SU-DHL-6 (cell line): ENCODE results near the gene IL11.

Source experiments
- H2AFZ ChIP-seq: fragments of 200-600 bp; sonication (generic); 2 replicates; pipeline ENCODE4 v1.6.1; 2014; ENCODE audit warnings: low read depth, mild to moderate bottlenecking, moderate library complexity, mixed read lengths, antibody characterized with exemption, low read length; ENCODE audit not compliant: severe bottlenecking
- H3F3A ChIP-seq: fragments of 200-600 bp; shearing (Covaris generic); 2 replicates; pipeline ENCODE4 v1.6.0; 2016; ENCODE audit warnings: antibody characterized with exemption, mild to moderate bottlenecking; ENCODE audit not compliant: insufficient read depth
- H3K27ac ChIP-seq: fragments of 200-600 bp; sonication (generic); 2 replicates; pipeline ENCODE4 v1.5.1; 2016; ENCODE audit warnings: low read depth, mild to moderate bottlenecking, low read length, moderate library complexity, mixed read lengths
- H3K27me3 ChIP-seq: fragments of 200-600 bp; sonication (generic), shearing (Covaris generic); 2 replicates; pipeline ENCODE4 v1.6.0; 2014; ENCODE audit warnings: mild to moderate bottlenecking, low read length
- H3K36me3 ChIP-seq: fragments of 200-600 bp; sonication (generic); 2 replicates; pipeline ENCODE4 v1.6.1; 2014; ENCODE audit warnings: mild to moderate bottlenecking, low read length, mixed read lengths
- H3K4me2 ChIP-seq: fragments of 300-600, 200-600 bp; shearing (Covaris generic), sonication (generic); 2 replicates; pipeline ENCODE4 v1.6.0; 2014; ENCODE audit warnings: low read length, low read depth, mild to moderate bottlenecking; ENCODE audit not compliant: poor library complexity, severe bottlenecking
- H3K4me3 ChIP-seq: fragments of 200-600 bp; sonication (generic); 2 replicates; pipeline ENCODE4 v1.5.1; 2014; ENCODE audit warnings: antibody characterized with exemption, low read length, mild to moderate bottlenecking, mixed read lengths; ENCODE audit not compliant: insufficient read depth, poor library complexity, severe bottlenecking
- H3K79me2 ChIP-seq: fragments of 200-600 bp; sonication (generic); 2 replicates; pipeline ENCODE4 v1.6.1; 2014; ENCODE audit warnings: mild to moderate bottlenecking, low read length, moderate library complexity; ENCODE audit not compliant: insufficient read depth
- H3K9ac ChIP-seq: fragments of 200-600 bp; sonication (generic); 2 replicates; pipeline ENCODE4 v1.7.0; 2014; ENCODE audit warnings: mild to moderate bottlenecking, low read length
- H3K9me2 ChIP-seq: fragments of 200-600 bp; sonication (generic); replicated peaks from 2 replicates; pipeline ENCODE4 v1.6.1; 2014; ENCODE audit warnings: low read length; ENCODE audit not compliant: insufficient read depth
- H3K9me3 ChIP-seq: fragments of 200-600 bp; sonication (generic); 2 replicates; pipeline ENCODE4 v1.6.1; 2014; ENCODE audit warnings: low read length, mixed read lengths; ENCODE audit not compliant: insufficient read depth
- H4K20me1 ChIP-seq: fragments of 200-600 bp; sonication (generic); 2 replicates; pipeline ENCODE4 v1.6.1; 2014; ENCODE audit warnings: low read depth, mild to moderate bottlenecking, antibody characterized with exemption, low read length, moderate library complexity, mixed read lengths
- EZH2phosphoT487 ChIP-seq: fragments of 200-600 bp; sonication (generic), shearing (Covaris generic); conservative IDR thresholded peaks from 2 replicates; pipeline ENCODE4 v1.6.1; 2018; ENCODE audit warnings: mild to moderate bottlenecking, antibody characterized with exemption, low read length, moderate library complexity, mixed read lengths
- TF ChIP-seq, protein P1 (sequence below): fragments of 200-600 bp; sonication (generic); IDR thresholded peaks from one replicate; pipeline ENCODE4 v1.5.1; 2017; ENCODE audit warnings: antibody characterized with exemption, mild to moderate bottlenecking, low read length, moderate library complexity; ENCODE audit not compliant: insufficient read depth, poor library complexity, severe bottlenecking

Gene IL11

GRCh38 chr19:55320844-55321419 is 49.3 kb downstream of the IL11 start:
- H3F3A ChIP-seq = no peaks in the 10 kb centered on the region
- no peak overlapping the region for H3K4me2 ChIP-seq
- no peaks in the 10 kb centered on the region for H3K9me2 ChIP-seq
- H4K20me1 ChIP-seq = no peaks in the 10 kb centered on the region
- H3K4me3 ChIP-seq = no peak overlapping the region
- no peak overlapping the region for H3K9ac ChIP-seq
- H3K79me2 ChIP-seq = no peaks in the 10 kb centered on the region
- H2AFZ ChIP-seq = no peak overlapping the region
- no peak overlapping the region for H3K27ac ChIP-seq
- H3K27me3 ChIP-seq = no peaks in the 10 kb centered on the region
- no peaks in the 10 kb centered on the region for H3K9me3 ChIP-seq
- TF ChIP-seq, protein P1, sequence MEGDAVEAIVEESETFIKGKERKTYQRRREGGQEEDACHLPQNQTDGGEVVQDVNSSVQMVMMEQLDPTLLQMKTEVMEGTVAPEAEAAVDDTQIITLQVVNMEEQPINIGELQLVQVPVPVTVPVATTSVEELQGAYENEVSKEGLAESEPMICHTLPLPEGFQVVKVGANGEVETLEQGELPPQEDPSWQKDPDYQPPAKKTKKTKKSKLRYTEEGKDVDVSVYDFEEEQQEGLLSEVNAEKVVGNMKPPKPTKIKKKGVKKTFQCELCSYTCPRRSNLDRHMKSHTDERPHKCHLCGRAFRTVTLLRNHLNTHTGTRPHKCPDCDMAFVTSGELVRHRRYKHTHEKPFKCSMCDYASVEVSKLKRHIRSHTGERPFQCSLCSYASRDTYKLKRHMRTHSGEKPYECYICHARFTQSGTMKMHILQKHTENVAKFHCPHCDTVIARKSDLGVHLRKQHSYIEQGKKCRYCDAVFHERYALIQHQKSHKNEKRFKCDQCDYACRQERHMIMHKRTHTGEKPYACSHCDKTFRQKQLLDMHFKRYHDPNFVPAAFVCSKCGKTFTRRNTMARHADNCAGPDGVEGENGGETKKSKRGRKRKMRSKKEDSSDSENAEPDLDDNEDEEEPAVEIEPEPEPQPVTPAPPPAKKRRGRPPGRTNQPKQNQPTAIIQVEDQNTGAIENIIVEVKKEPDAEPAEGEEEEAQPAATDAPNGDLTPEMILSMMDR = no peak
- TF ChIP-seq EZH2phosphoT487 = no peak
- no peaks in the 10 kb centered on the region for H3K36me3 ChIP-seq

DNA sequence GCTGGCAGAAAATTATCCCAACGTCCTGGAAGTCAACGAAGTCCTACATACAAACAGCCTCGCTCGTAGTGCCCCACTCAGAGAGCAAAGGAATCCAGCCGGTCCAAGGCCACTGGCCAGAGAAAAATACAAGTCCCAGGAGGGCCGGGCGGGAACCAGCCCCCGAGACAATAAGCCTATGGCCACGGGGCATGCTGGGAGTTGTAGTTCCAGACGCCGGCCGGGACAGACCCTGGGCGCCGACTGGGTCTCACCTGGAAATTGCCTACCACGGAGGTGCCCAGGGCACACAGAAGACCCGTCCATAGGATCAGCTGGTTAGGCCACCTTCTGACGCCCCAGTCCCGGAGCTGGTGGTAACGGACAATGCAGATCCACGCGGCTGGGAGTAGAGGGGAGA is 50.5 kb downstream of the IL11 start:
- H3K9ac ChIP-seq = no peak overlapping the region
- H3K4me3 ChIP-seq = no peak overlapping the region
- no peak overlapping the region for H3K4me2 ChIP-seq
- no peaks in the 10 kb centered on the region for H3K9me2 ChIP-seq
- no peaks in the 10 kb centered on the region for H3K27me3 ChIP-seq
- H3K79me2 ChIP-seq = no peaks in the 10 kb centered on the region
- H4K20me1 ChIP-seq = no peaks in the 10 kb centered on the region
- H3F3A ChIP-seq = no peaks in the 10 kb centered on the region
- no peak overlapping the region for H3K27ac ChIP-seq
- H3K9me3 ChIP-seq = no peaks in the 10 kb centered on the region
- H2AFZ ChIP-seq = no peak overlapping the region
- TF ChIP-seq EZH2phosphoT487 = no peak
- TF ChIP-seq, protein P1 = no peak
- H3K36me3 ChIP-seq = no peaks in the 10 kb centered on the region

GRCh38 chr19:55316646-55317045 is 53.6 kb downstream of the IL11 start:
- H3K9me3 ChIP-seq = no peaks in the 10 kb centered on the region
- H3K36me3 ChIP-seq = no peaks in the 10 kb centered on the region
- H3K9ac ChIP-seq = no peak overlapping the region
- no peak overlapping the region for H2AFZ ChIP-seq
- H3F3A ChIP-seq = no peaks in the 10 kb centered on the region
- H3K9me2 ChIP-seq = no peaks in the 10 kb centered on the region
- H3K79me2 ChIP-seq = no peaks in the 10 kb centered on the region
- H3K4me2 ChIP-seq = no peak overlapping the region
- H4K20me1 ChIP-seq = no peaks in the 10 kb centered on the region
- no peaks in the 10 kb centered on the region for H3K27me3 ChIP-seq
- H3K4me3 ChIP-seq = no peak overlapping the region
- TF ChIP-seq, protein P1 = no peak
- TF ChIP-seq EZH2phosphoT487 = no peak
- H3K27ac ChIP-seq = no peak overlapping the region
